SJCRH30 (cell line): ENCODE data around the gene AHSP. TPM values are rescaled to one million over a fixed set of nuclear protein-coding genes. Genes with fewer than 3 reads are reported as not detected.
A peak's percentile ranks its signal among the peaks of the same experiment; 100 is the strongest.
"Not testable (repeated sequence)": the region's sequence is repeated elsewhere in the genome, so short reads cannot be mapped to it uniquely, and the experiment has no call there.

Source experiments
- DNase-seq, 2 experiments: peaks; one replicate each; pipeline ENCODE4 v3.0.0-alpha.2; 2015 to 2020
- H3K27ac ChIP-seq: fragments of 250-450 bp; sonication (Bioruptor Pico); 2 replicates; pipeline ENCODE4 v1.5.1; 2020; ENCODE audit warnings: mild to moderate bottlenecking, moderate library complexity
- H3K27me3 ChIP-seq: fragments of 250-450 bp; sonication (Bioruptor Pico); 2 replicates; pipeline ENCODE4 v1.5.1; 2020; ENCODE audit warnings: mild to moderate bottlenecking, moderate library complexity
- H3K36me3 ChIP-seq: fragments of 250-450 bp; sonication (Bioruptor Pico); 2 replicates; pipeline ENCODE4 v1.5.1; 2020; ENCODE audit warnings: mild to moderate bottlenecking, moderate library complexity
- H3K4me1 ChIP-seq: fragments of 250-450 bp; sonication (Bioruptor Pico); 2 replicates; pipeline ENCODE4 v1.5.1; 2020; ENCODE audit warnings: mild to moderate bottlenecking, moderate library complexity
- H3K4me3 ChIP-seq: fragments of 250-450 bp; sonication (Bioruptor Pico); 2 replicates; pipeline ENCODE4 v1.5.1; 2020; ENCODE audit warnings: mild to moderate bottlenecking, moderate library complexity
- H3K9me3 ChIP-seq: fragments of 250-450 bp; sonication (Bioruptor Pico); replicated peaks from 2 replicates; pipeline ENCODE4 v1.5.1; 2020; ENCODE audit warnings: mild to moderate bottlenecking, moderate library complexity
- total RNA-seq: library from RNA; depleted of rRNA; stranded (reverse); fragments of >200 nt; shearing (Covaris generic); gene quantifications from 2 replicates; pipeline ENCODE4 v1.2.3, GENCODE V29; 2014

AHSP gene
- total RNA-seq, 1 experiment from 2014 or later: not detected

GRCh38 chr16:31489616-31490584, 37.8 kb upstream of the AHSP start:
- DNase-seq: no peak
- Histone ChIP-seq H3K36me3 (peaks cover 3% of the 10 kb centered on the region; the same call in 1 of the 2 replicates), H3K9me3 (no peaks in the 10 kb centered on the region), H3K27me3 (no peaks in the 10 kb centered on the region), H3K4me3 (no peak overlapping the region), H3K4me1 (peaks cover 7% of the 10 kb centered on the region; the same call in 1 of the 2 replicates), H3K27ac (no peak overlapping the region)

- Histone ChIP-seq H3K4me3 (no peak overlapping the region), H3K9me3 (no peaks in the 10 kb centered on the region), H3K4me1 (no peaks in the 10 kb centered on the region), H3K27ac (no peak overlapping the region), H3K36me3 (peaks cover 3% of the 10 kb centered on the region; the same call in 1 of the 2 replicates), H3K27me3 (no peaks in the 10 kb centered on the region)
- DNase-seq: no peak
Observed at GRCh38 chr16:31491778-31492418, 35.8 kb upstream of the AHSP start.

- Histone ChIP-seq H3K27me3 (no peaks in the 10 kb centered on the region), H3K27ac (no peak overlapping the region), H3K4me3 (no peak overlapping the region), H3K4me1 (no peaks in the 10 kb centered on the region), H3K36me3 (peaks cover 3% of the 10 kb centered on the region; the same call in 1 of the 2 replicates), H3K9me3 (no peaks in the 10 kb centered on the region)
- no peak for DNase-seq
Observed at GRCh38 chr16:31493506-31494125, 34.1 kb upstream of the AHSP start.

- H3K27ac ChIP-seq: no peak overlapping the region
- H3K4me1 ChIP-seq: no peaks in the 10 kb centered on the region
- no peak overlapping the region for H3K4me3 ChIP-seq
- DNase-seq: no peak
- H3K9me3 ChIP-seq: no peaks in the 10 kb centered on the region
- H3K27me3 ChIP-seq: no peaks in the 10 kb centered on the region
- H3K36me3 ChIP-seq: peaks cover 3% of the 10 kb centered on the region; the same call in 1 of the 2 replicates
Observed at GRCh38 chr16:31496670-31497069, 31.0 kb upstream of the AHSP start.

GRCh38 chr16:31498493-31498892, 29.2 kb upstream of the AHSP start:
- H3K27me3 ChIP-seq: no peaks in the 10 kb centered on the region
- H3K4me3 ChIP-seq: no peak overlapping the region
- peaks cover 1% of the 10 kb centered on the region; the same call in 1 of the 2 replicates for H3K36me3 ChIP-seq
- no peak overlapping the region for H3K27ac ChIP-seq
- no peaks in the 10 kb centered on the region for H3K4me1 ChIP-seq
- no peaks in the 10 kb centered on the region for H3K9me3 ChIP-seq
- DNase-seq: no peak

GRCh38 chr16:31499928-31500327, 27.8 kb upstream of the AHSP start:
- no peaks in the 10 kb centered on the region for H3K36me3 ChIP-seq
- H3K4me1 ChIP-seq: no peaks in the 10 kb centered on the region
- no peak overlapping the region for H3K27ac ChIP-seq
- no peak for DNase-seq
- H3K27me3 ChIP-seq: no peaks in the 10 kb centered on the region
- H3K9me3 ChIP-seq: no peaks in the 10 kb centered on the region
- no peak overlapping the region for H3K4me3 ChIP-seq

GRCh38 chr16:31501226-31501965, 26.3 kb upstream of the AHSP start:
- Histone ChIP-seq H3K4me3 (no peak overlapping the region), H3K4me1 (no peaks in the 10 kb centered on the region), H3K27ac (no peak overlapping the region), H3K9me3 (no peaks in the 10 kb centered on the region), H3K36me3 (no peaks in the 10 kb centered on the region; the same call in 1 of the 2 replicates), H3K27me3 (no peaks in the 10 kb centered on the region)
- no peak for DNase-seq

GRCh38 chr16:31501966-31502348, 25.7 kb upstream of the AHSP start:
- no peak for DNase-seq
- H3K36me3 ChIP-seq: no peaks in the 10 kb centered on the region; the same call in 1 of the 2 replicates

GRCh38 chr16:31502981-31503380, 24.7 kb upstream of the AHSP start:
- no peak for DNase-seq
- peaks cover 1% of the 10 kb centered on the region; the same call in 1 of the 2 replicates for H3K36me3 ChIP-seq

More at GRCh38 chr16:31501966-31502348, 25.7 kb upstream of the AHSP start:
- H3K27ac ChIP-seq: no peak overlapping the region
- H3K27me3 ChIP-seq: no peaks in the 10 kb centered on the region
- H3K4me1 ChIP-seq: no peaks in the 10 kb centered on the region
- H3K9me3 ChIP-seq: no peaks in the 10 kb centered on the region
- no peak overlapping the region for H3K4me3 ChIP-seq

GRCh38 chr16:31503555-31503954, 24.1 kb upstream of the AHSP start:
- H3K27me3 ChIP-seq, H3K4me3 ChIP-seq, H3K4me1 ChIP-seq, H3K36me3 ChIP-seq, H3K9me3 ChIP-seq, H3K27ac ChIP-seq, DNase-seq: not testable (repeated sequence)

More at GRCh38 chr16:31502981-31503380, 24.7 kb upstream of the AHSP start:
- Histone ChIP-seq H3K27ac (no peak overlapping the region), H3K4me1 (no peaks in the 10 kb centered on the region), H3K4me3 (no peak overlapping the region), H3K27me3 (no peaks in the 10 kb centered on the region), H3K9me3 (no peaks in the 10 kb centered on the region)

GRCh38 chr16:31504159-31504558, 23.5 kb upstream of the AHSP start:
- Histone ChIP-seq H3K4me3 (no peak overlapping the region), H3K27me3 (no peaks in the 10 kb centered on the region), H3K4me1 (no peaks in the 10 kb centered on the region), H3K36me3 (peaks cover 3% of the 10 kb centered on the region; the same call in 1 of the 2 replicates), H3K27ac (no peak overlapping the region), H3K9me3 (no peaks in the 10 kb centered on the region)
- no peak for DNase-seq

- H3K36me3 ChIP-seq: peaks cover 3% of the 10 kb centered on the region; the same call in 1 of the 2 replicates
- DNase-seq: no peak
- no peaks in the 10 kb centered on the region for H3K4me1 ChIP-seq
- H3K9me3 ChIP-seq: no peaks in the 10 kb centered on the region
- H3K27ac ChIP-seq: no peak overlapping the region
- H3K27me3 ChIP-seq: no peaks in the 10 kb centered on the region
- H3K4me3 ChIP-seq: no peak overlapping the region
Observed at GRCh38 chr16:31505483-31505882, 22.2 kb upstream of the AHSP start.

GRCh38 chr16:31507617-31507928, 20.1 kb upstream of the AHSP start:
- Histone ChIP-seq H3K27ac (peak overlapping the region; percentile 96), H3K9me3 (no peaks in the 10 kb centered on the region), H3K4me3 (peak overlapping the region; percentile 100), H3K27me3 (no peaks in the 10 kb centered on the region), H3K36me3 (peaks cover 3% of the 10 kb centered on the region; the same call in 1 of the 2 replicates), H3K4me1 (no peaks in the 10 kb centered on the region)
- DNase-seq: no peak
